HG03103 (cell line): ENCODE data around the gene SYNJ2BP.

Experiments used
- ATAC-seq: cut with Tn5 transposase; IDR thresholded peaks from one replicate; pipeline ENCODE4 v1.9.1; 2021; ENCODE audit warnings: low read depth; ENCODE audit not compliant: unreplicated experiment

SYNJ2BP gene

DNA sequence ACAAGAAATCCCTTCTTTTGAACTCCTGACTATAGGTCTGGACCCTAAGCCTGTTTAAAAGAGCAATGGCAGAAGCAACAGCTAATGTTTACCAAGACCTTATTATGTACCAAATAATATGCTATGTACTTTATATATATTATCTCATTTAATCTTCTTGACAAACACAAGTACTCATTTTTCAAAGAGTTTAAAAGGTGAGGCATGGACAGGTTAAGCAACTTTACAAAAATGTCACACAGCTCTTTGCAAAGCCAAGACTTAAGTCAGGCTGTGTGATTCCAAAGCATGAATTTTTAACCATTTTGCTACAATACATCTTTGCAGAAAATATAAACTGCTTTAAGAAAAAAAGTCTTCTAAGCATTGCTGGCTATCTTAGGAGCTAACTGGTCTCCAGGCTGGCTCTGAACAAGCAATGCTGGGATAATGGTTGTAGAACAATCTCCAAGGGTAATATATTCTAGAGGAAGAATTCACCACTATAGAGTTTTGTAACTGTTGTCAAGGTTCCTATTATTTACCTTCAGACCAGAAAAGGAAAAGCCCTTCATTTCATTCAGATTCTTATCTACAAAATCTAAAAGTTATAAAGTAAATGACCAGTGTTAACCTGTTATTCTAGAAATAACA, 22.1 kb downstream of the SYNJ2BP start:
- no peak for ATAC-seq

DNA sequence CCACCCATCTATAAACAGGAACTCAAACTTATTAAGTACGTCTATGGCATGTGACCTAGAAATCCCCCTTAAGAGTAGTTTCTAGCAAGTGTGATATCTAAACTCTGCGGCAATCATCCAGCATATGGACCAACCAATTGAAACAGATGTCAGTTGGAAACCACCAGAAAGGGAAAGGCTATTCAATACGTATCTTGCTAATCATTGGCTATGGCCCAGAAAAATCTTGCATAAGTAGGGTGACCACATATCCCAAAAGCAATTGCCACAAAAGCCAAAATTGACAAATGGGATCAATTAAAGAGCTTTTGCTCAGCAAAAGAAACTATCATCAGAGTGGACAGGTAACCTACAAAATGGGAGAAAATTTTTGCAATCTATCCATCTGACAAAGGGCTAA, 24.2 kb downstream of the SYNJ2BP start:
- ATAC-seq = no peak

DNA sequence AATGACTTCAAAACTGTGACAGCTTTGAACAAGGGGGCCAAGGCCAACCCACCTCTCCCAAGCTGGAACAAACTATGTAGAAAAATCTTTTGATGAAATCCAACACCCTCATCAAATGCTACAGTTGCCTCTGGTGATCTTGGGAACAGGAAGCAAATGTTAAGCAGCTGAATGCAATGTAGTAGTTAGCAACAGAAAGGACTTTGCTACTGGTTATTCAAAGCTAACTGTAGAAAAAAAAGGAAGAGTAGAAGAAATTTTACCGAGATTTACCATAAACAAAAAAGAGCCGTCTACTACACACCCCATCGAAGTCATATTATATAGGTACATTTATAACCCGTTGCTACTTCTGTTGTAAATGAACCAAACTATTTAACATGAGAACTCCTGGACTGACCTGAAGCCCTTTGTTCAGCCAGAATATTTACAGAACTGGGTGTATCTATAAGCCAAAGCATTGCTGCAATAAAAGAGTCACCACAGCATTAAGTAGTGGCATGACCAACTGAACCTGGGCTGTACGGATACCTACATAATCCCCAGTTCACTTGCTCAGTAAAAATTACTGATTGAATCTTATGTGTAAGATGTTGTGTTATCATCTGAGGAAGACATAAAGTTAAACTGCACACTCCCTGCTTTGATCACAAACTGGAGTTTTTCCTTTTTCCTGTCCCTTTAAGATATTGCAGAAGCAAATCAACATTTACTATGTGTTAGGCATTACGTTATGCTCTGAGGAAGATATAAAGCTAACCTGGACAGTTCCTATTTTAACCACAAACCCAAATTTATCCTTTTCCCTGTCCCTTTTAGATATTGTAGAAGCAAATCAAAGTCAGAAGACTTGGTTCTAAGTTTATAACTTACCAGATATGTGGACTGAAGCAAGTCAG, 25.1 kb downstream of the SYNJ2BP start:
- ATAC-seq = no peak

DNA sequence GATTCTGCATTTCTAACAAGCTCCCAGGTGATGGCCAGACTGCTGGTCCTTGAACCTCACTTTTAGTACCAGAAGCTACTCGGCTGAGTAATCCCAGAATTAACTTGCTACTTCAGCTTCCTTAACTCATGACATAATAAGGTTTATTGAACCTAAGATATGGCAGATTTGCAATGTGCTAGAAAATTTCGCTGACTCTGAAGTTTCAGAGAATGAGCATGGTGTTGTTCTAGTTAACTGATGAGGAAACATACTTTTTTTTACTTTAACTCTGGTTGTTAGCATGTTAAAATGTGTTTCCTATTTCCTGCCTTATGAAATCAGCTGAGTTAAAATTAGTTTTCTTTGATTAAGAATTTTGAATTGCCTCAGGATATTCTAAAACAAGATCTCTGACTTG, 34.4 kb downstream of the SYNJ2BP start:
- no peak for ATAC-seq

DNA sequence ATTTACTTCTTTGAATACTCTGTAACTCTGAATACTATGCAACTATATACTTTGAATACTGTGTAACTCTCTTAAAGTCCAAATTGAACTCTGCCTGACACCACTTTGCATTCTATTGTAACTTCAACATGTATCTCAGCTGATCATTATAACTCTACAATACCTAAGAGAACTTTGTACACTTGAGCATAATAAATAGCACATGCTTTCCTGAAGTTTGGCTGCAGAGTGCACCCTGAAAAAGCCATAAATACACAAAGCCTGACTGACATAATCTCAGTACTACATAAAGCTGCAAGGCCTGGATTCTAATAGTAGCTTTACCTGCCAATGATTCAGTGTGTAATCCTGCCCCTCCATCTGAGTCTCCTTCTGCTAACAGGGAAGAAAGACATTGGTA, 36.1 kb downstream of the SYNJ2BP start:
- no peak for ATAC-seq

DNA sequence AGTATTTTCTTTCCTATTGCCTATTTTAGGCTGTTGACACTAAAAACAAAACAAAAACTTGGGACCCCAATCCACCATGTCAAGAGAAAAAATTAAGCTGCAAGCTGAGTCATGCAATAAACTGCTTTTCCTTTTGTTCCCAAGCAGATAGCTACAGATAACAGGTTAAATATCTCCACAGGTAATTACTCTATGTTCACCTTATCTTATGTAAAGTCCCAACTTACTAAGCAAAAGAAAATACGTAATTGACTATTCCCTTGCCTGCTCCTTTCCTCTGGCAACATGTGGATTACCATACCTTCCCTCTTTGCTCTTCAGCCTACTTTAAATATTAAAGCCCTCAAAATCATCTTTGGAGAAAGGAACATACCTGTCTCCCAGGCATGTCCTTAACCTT, 38.2 kb downstream of the SYNJ2BP start:
- no peak for ATAC-seq
